ENCODE measurements around the gene KPRP. TPM values are rescaled to one million over a fixed set of nuclear protein-coding genes. Genes with fewer than 3 reads are reported as not detected.

Gene KPRP
- total RNA-seq: under 0.01 TPM in 1 of 2 replicates, not detected in the other

GRCh38 chr1:152757747-152758146 lies at the start of gene KPRP:
TSS of gene KPRP (plus strand) at chr1:152758025. CDS start at chr1:152759589, 1,564 bp downstream.

GRCh38 chr1:152774875-152775274 lies 17.1 kb downstream of the KPRP start, which contains the start of gene LCE1F:
TSS of gene LCE1F (plus strand) at chr1:152775140. CDS start at chr1:152776372, 1,232 bp downstream.

GRCh38 chr1:152786077-152786476 lies 28.3 kb downstream of the KPRP start, which contains the start of gene LCE1E:
TSS of gene LCE1E (plus strand) at chr1:152786257. CDS start at chr1:152787300, 1,043 bp downstream.

GRCh38 chr1:152796421-152796820 lies 38.6 kb downstream of the KPRP start, which contains the start of gene LCE1D:
TSS of gene LCE1D (plus strand) at chr1:152796721. CDS start at chr1:152797795, 1,074 bp downstream.

GRCh38 chr1:152806576-152806975 lies 48.8 kb downstream of the KPRP start, which contains the start of gene LCE1C:
TSS of gene LCE1C (minus strand) at chr1:152806651. CDS start at chr1:152805478, 1,173 bp downstream.

Other genes with a start within 250 kb of the KPRP start
- not detected in 2 replicates for gene LCE5A, start 247.2 kb upstream of the KPRP start, total RNA-seq
- gene CRCT1, start 243.5 kb upstream of the KPRP start, total RNA-seq: 4.3 and 5.1 TPM in 2 replicates
- gene LCE3E, start 191.2 kb upstream of the KPRP start, total RNA-seq: 0.48 TPM in 1 of 2 replicates, not detected in the other
- not detected in 2 replicates for gene LCE3D, start 177.5 kb upstream of the KPRP start, total RNA-seq
- gene LCE3C, start 157.8 kb upstream of the KPRP start, total RNA-seq: not detected in 2 replicates
- gene LCE3B, start 144.2 kb upstream of the KPRP start, total RNA-seq: not detected in 2 replicates
- not detected in 2 replicates for gene LCE3A, start 134.9 kb upstream of the KPRP start, total RNA-seq
- gene LCE2D, start 94.6 kb upstream of the KPRP start, total RNA-seq: not detected in 2 replicates
- not detected in 2 replicates for gene LCE2C, start 82.7 kb upstream of the KPRP start, total RNA-seq
- not detected in 2 replicates for gene LCE2B, start 71.9 kb upstream of the KPRP start, total RNA-seq
- not detected in 2 replicates for gene LCE2A, start 59.7 kb upstream of the KPRP start, total RNA-seq
- not detected in 2 replicates for gene LCE4A, start 49.9 kb upstream of the KPRP start, total RNA-seq
- not detected in 2 replicates for gene LCE1F, start 17.1 kb downstream of the KPRP start, total RNA-seq
- gene LCE1E, start 28.2 kb downstream of the KPRP start, total RNA-seq: 0.24 TPM in 1 of 2 replicates, not detected in the other
- gene LCE1D, start 38.7 kb downstream of the KPRP start, total RNA-seq: not detected in 2 replicates
- gene LCE1C, start 48.6 kb downstream of the KPRP start, total RNA-seq: 0.24 and 1.3 TPM in 2 replicates
- gene LCE1B, start 53.9 kb downstream of the KPRP start, total RNA-seq: not detected in 2 replicates
- gene LCE1A, start 69.4 kb downstream of the KPRP start, total RNA-seq: not detected in 2 replicates
- gene LCE6A, start 84.8 kb downstream of the KPRP start, total RNA-seq: not detected in 2 replicates
- gene LCE7A, start 102.0 kb downstream of the KPRP start, total RNA-seq: not detected in 2 replicates
- not detected in 2 replicates for gene SMCP, start 120.3 kb downstream of the KPRP start, total RNA-seq
- 0.43 and 6.5 TPM in 2 replicates for gene IVL, start 150.5 kb downstream of the KPRP start, total RNA-seq
- not detected in 2 replicates for gene SPRR5, start 189.2 kb downstream of the KPRP start, total RNA-seq
- not detected in 2 replicates for gene SPRR4, start 212.6 kb downstream of the KPRP start, total RNA-seq
- not detected in 2 replicates for gene SPRR1A, start 226.1 kb downstream of the KPRP start, total RNA-seq
- gene SPRR3, start 243.7 kb downstream of the KPRP start, total RNA-seq: 8.9 and 51.4 TPM in 2 replicates